B cell (primary cell): Measurements from ENCODE around the gene PTPN23. TPM values are rescaled to one million over a fixed set of nuclear protein-coding genes. Genes with fewer than 3 reads are reported as not detected.
A peak's percentile ranks its signal among the peaks of the same experiment; 100 is the strongest.

Experiments used
- ATAC-seq: fragments of 200-7000 bp; cut with Tn5 transposase; one replicate; pipeline ENCODE4 v1.10.0; 2021; ENCODE audit warnings: low read depth, mild to moderate bottlenecking, moderate number of reproducible peaks, moderate library complexity
- CTCF ChIA-PET: fragments of 350-600 bp; sonication (Branson Sonifier 250); formaldehyde crosslinking; loops from one replicate; lab custom pipeline; 2021; ENCODE audit warnings: antibody characterized with exemption, inconsistent platforms; lab: Charles Lee
- POLR2A ChIA-PET: fragments of 350-600 bp; sonication (Branson Sonifier 250); formaldehyde crosslinking; loops from one replicate; lab custom pipeline; 2021; ENCODE audit warnings: antibody characterized with exemption; lab: Charles Lee
- DNase-seq: peaks from one replicate; pipeline ENCODE4 v3.0.0; 2013
- H2AFZ ChIP-seq: 2 replicates; pipeline ENCODE4 v1.6.1; 2012; ENCODE audit warnings: mild to moderate bottlenecking, low read depth, low read length; ENCODE audit not compliant: insufficient read depth, poor library complexity, severe bottlenecking
- H3K27ac ChIP-seq, 2 donors: 1 replicate in 1 of 2; 2 replicates in 1 of 2; pipeline ENCODE4 v1.5.1; 2012 to 2013; ENCODE audit warnings: low read length in 2 of 2, mild to moderate bottlenecking in 2 of 2, moderate library complexity in 1 of 2
- H3K27me3 ChIP-seq, 4 experiments: fragments of 200-600 bp in 1 of 4; sonication (generic) in 1 of 4; replicated peaks in 1 of 4; 1 replicate in 2 of 4; 2 replicates in 2 of 4; pipeline versions ENCODE4 v1.6.1 to v1.7.0; 2013 to 2016; ENCODE audit warnings: low read length in 3 of 4, mild to moderate bottlenecking in 2 of 4, mixed read lengths in 1 of 4, moderate library complexity in 1 of 4; ENCODE audit not compliant: insufficient read depth in 4 of 4, control insufficient read depth in 3 of 4; ENCODE audit errors: control extremely low read depth in 1 of 4
- H3K36me3 ChIP-seq, 2 experiments: replicated peaks in 1 of 2; 1 replicate in 1 of 2; 2 replicates in 1 of 2; pipeline versions ENCODE4 v1.6.1 to v1.7.1; 2013; ENCODE audit warnings: low read length in 1 of 2; ENCODE audit not compliant: insufficient read depth in 2 of 2, control insufficient read depth in 1 of 2; ENCODE audit errors: control extremely low read depth in 1 of 2, extremely low read depth in 1 of 2
- H3K4me1 ChIP-seq, 2 donors: fragments of 200-600 bp in 1 of 2; sonication (generic) in 1 of 2; 1 replicate in 1 of 2; 2 replicates in 1 of 2; pipeline versions ENCODE4 v1.5.1 to v1.6.1; 2013 to 2017; ENCODE audit warnings: low read length in 2 of 2; ENCODE audit not compliant: control insufficient read depth in 2 of 2, insufficient read depth in 2 of 2
- H3K4me2 ChIP-seq: replicated peaks from 2 replicates; pipeline ENCODE3; 2012; ENCODE audit warnings: mild to moderate bottlenecking, low read depth, low read length; ENCODE audit not compliant: poor library complexity, severe bottlenecking
- H3K4me3 ChIP-seq, 5 experiments: fragments of 200-600 bp in 1 of 5; sonication (generic) in 1 of 5; 1 replicate in 3 of 5; 2 replicates in 2 of 5; pipeline versions ENCODE4 v1.5.1 to v1.7.0; 2011 to 2016; ENCODE audit warnings: low read length in 4 of 5, mild to moderate bottlenecking in 4 of 5, low read depth in 2 of 5, control low read depth in 1 of 5, moderate library complexity in 1 of 5; ENCODE audit not compliant: insufficient read depth in 1 of 5; ENCODE audit errors: control extremely low read depth in 1 of 5, extremely low read depth in 1 of 5
- H3K79me2 ChIP-seq: fragments of 200-600 bp; sonication (generic); one replicate; pipeline ENCODE4 v1.6.0; 2016; ENCODE audit warnings: low read length; ENCODE audit not compliant: control insufficient read depth, insufficient read depth
- H3K9ac ChIP-seq: fragments of 200-600 bp; sonication (generic); 2 replicates; pipeline ENCODE4 v1.6.1; 2017; ENCODE audit warnings: mild to moderate bottlenecking, low read length, moderate library complexity
- H3K9me3 ChIP-seq, 3 donors: one replicate each; pipeline versions ENCODE4 v1.6.1 to v1.7.1; 2013; ENCODE audit warnings: low read length in 2 of 3; ENCODE audit not compliant: control insufficient read depth in 2 of 3, insufficient read depth in 1 of 3; ENCODE audit errors: control extremely low read depth in 1 of 3
- H4K20me1 ChIP-seq: 2 replicates; pipeline ENCODE4 v1.6.0; 2012; ENCODE audit warnings: mild to moderate bottlenecking, low read length; ENCODE audit not compliant: insufficient read depth, control insufficient read depth, poor library complexity, severe bottlenecking
- H3K27ac Mint-ChIP-seq: one replicate; pipeline ENCODE4 v1.8.0; 2021; ENCODE audit warnings: mixed read lengths
- H3K27me3 Mint-ChIP-seq: one replicate; pipeline ENCODE4 v1.8.0; 2021; ENCODE audit warnings: mixed read lengths
- H3K4me1 Mint-ChIP-seq: one replicate; pipeline ENCODE4 v1.8.0; 2021; ENCODE audit warnings: mixed read lengths
- H3K4me3 Mint-ChIP-seq: one replicate; pipeline ENCODE4 v1.8.0; 2021; ENCODE audit warnings: mixed read lengths
- H3K9me3 Mint-ChIP-seq: one replicate; pipeline ENCODE4 v1.8.0; 2022; ENCODE audit warnings: mixed read lengths; ENCODE audit not compliant: insufficient read depth
- EZH2 ChIP-seq: IDR thresholded peaks from 2 replicates; pipeline ENCODE4 v1.6.1; 2012; ENCODE audit warnings: borderline replicate concordance, low read depth, mild to moderate bottlenecking, moderate library complexity, low read length; ENCODE audit not compliant: insufficient read depth, poor library complexity, severe bottlenecking
- WGBS: methylation state at CpG from one replicate; pipeline ENCODE4 v1.1.5; 2013; ENCODE audit warnings: missing lambda C conversion rate; ENCODE audit not compliant: insufficient coverage; 5-methylcytosine and 5-hydroxymethylcytosine counted together
- intact Hi-C: fragments of 100-400 bp; cut with micrococcal nuclease; formaldehyde crosslinking; loops from one replicate; pipeline ENCODE4 v1.10.0; 2022
- polyA plus RNA-seq: library from polyadenylated mRNA; depleted of rRNA; stranded (reverse); fragments of >200 nt; gene quantifications from 2 replicates; pipeline ENCODE4 v1.2.3, GENCODE V29; 2012
- total RNA-seq, 2 donors: library from RNA; stranded (reverse); fragments of 120-200 nt in 1 of 2; gene quantifications; 1 replicate in 1 of 2; 2 replicates in 1 of 2; pipeline versions ENCODE4 v1.2.3 to v1.2.4, GENCODE V29; 2013 to 2022
- TF ChIP-seq, protein P1 (sequence below): fragments of 200-600 bp; IDR thresholded peaks from one replicate; pipeline ENCODE4 v1.8.0; 2022; ENCODE audit warnings: antibody characterized with exemption, mild to moderate bottlenecking

Gene PTPN23
- total and polyA plus RNA-seq, 2 donors (not counting 1 experiment from before 2014, with no cell fraction given): 21.3 to 68.8 TPM

DNA sequence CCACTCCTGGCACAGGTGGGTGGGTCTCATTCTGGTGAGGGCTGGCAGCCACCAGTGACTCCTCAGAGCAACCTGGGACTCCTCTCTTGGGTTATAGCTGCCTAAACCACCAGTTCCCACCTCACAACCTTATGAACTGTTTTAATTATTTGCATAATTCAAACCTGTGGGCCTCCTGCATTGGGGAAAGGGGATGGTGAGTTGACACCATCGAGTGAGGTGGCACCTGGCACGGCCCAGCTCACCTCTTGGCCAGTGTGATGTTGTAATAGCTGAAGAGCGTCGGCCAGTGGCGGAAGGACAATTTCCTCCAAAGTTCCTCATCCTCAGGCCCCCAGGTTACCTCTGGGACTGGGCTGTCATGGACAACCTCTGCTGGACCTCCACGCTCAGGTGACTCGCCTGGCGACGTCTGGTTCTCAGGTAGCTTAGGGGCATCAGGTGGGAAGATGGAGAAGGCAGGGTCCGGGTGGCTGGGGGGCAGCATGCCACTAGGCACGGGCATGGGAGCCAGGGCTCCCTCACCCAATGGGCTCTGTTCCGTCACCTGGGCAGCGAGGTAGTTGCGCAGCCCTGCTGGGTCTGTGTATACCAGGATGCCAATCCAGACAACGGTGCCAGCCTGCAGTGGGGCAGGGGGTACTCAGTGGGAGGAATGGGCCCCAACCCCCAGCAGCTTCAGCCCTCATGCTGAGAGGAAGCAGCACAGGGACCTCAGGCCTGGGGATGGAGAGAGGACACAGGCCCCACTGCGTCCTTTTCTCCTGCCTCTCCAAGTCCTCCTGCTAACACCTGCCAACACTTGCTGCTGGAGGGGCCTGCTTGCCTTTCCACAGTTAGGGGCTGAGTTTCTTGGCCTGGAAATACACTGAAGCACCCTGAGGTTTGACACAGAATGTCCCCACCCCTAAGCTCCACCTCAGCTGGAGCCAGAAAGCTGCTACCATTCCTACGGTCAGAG, 38.5 kb downstream of the PTPN23 start:
- ChIA-PET POLR2A (no interaction called here), CTCF (interaction anchor here (0.6 to 2.7 kb wide), 2 partner anchors 10 to 47 kb away, joined by 3 to 9 read pairs; no protein-coding TSS in a partner anchor)
- Histone ChIP-seq H3K27ac (no peak overlapping the region), H3K4me1 (peaks cover 14 to 21% of the 10 kb centered on the region in 2 donors), H3K4me3 (no peak overlapping the region), H3K9me3 (no peaks in the 10 kb centered on the region), H3K4me2 (no peak overlapping the region), H3K9ac (no peak overlapping the region), H3K27me3 (no peaks in the 10 kb centered on the region), H2AFZ (no peak overlapping the region), H4K20me1 (peaks cover 16% of the 10 kb centered on the region), H3K79me2 (no peaks in the 10 kb centered on the region), H3K36me3 (peaks cover 0 to 52% of the 10 kb centered on the region in 2 experiments)
- 98% methylated on average over 13 of the region's 17 CpGs for WGBS
- DNase-seq (no peak), ATAC-seq (no peak)
- H3K27ac Mint-ChIP-seq: peak overlapping the region; percentile 73
- H3K4me1 Mint-ChIP-seq: peaks cover 27% of the 10 kb centered on the region
- TF ChIP-seq, protein P1, sequence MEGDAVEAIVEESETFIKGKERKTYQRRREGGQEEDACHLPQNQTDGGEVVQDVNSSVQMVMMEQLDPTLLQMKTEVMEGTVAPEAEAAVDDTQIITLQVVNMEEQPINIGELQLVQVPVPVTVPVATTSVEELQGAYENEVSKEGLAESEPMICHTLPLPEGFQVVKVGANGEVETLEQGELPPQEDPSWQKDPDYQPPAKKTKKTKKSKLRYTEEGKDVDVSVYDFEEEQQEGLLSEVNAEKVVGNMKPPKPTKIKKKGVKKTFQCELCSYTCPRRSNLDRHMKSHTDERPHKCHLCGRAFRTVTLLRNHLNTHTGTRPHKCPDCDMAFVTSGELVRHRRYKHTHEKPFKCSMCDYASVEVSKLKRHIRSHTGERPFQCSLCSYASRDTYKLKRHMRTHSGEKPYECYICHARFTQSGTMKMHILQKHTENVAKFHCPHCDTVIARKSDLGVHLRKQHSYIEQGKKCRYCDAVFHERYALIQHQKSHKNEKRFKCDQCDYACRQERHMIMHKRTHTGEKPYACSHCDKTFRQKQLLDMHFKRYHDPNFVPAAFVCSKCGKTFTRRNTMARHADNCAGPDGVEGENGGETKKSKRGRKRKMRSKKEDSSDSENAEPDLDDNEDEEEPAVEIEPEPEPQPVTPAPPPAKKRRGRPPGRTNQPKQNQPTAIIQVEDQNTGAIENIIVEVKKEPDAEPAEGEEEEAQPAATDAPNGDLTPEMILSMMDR: no peak
- no peak for TF ChIP-seq EZH2
- no peak overlapping the region for H3K4me3 Mint-ChIP-seq
- H3K27me3 Mint-ChIP-seq: no peaks in the 10 kb centered on the region
- intact Hi-C loops: loop anchor here (5.0 kb wide), 1 partner anchor 383 kb away; the partner anchor contains the start of gene DHX30
- H3K9me3 Mint-ChIP-seq: no peaks in the 10 kb centered on the region

DNA sequence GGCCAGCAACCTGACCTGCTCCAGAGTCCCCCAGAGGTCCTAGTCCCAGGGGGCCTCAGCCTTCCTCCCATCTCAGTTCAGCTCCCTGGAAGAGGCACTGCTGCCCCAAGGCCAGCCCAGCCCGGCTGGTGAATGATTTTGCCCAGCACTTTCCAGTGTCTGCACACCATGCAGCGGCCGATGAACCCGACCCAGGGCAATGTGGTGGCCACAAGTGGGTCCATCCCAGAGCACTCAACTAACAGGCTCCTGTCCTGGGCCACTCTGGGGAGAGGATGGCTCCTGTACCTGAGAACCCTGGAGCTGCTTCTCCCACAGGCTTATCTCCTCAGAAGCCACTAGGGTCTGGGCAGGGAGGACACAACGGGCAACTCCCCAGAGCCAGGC, 39.2 kb downstream of the PTPN23 start:
- Histone ChIP-seq H3K27me3 (no peaks in the 10 kb centered on the region), H2AFZ (no peak overlapping the region), H3K4me2 (no peak overlapping the region), H3K27ac (no peak overlapping the region), H3K9me3 (no peaks in the 10 kb centered on the region), H4K20me1 (peaks cover 16% of the 10 kb centered on the region), H3K36me3 (peaks cover 0 to 52% of the 10 kb centered on the region in 2 experiments), H3K4me1 (peaks cover 11 to 14% of the 10 kb centered on the region in 2 donors), H3K79me2 (no peaks in the 10 kb centered on the region), H3K4me3 (no peak overlapping the region), H3K9ac (no peak overlapping the region)
- no peaks in the 10 kb centered on the region for H3K9me3 Mint-ChIP-seq
- POLR2A ChIA-PET: no interaction called here
- TF ChIP-seq, protein P1: no peak
- no peak for TF ChIP-seq EZH2
- H3K4me1 Mint-ChIP-seq: peaks cover 20% of the 10 kb centered on the region
- ATAC-seq (no peak), DNase-seq (no peak)
- H3K4me3 Mint-ChIP-seq: no peak overlapping the region
- 93% methylated on average over 5 of the region's 5 CpGs for whole genome bisulfite sequencing
- intact Hi-C loops: loop anchor here (5.0 kb wide), 1 partner anchor 382 kb away; the partner anchor contains the start of gene DHX30
- CTCF ChIA-PET: interaction anchor here (0.6 to 2.7 kb wide), 8 partner anchors 10 to 95 kb away, joined by 3 to 36 read pairs (median 5); partner anchors contain the start of gene SCAP
- no peak overlapping the region for H3K27ac Mint-ChIP-seq
- no peaks in the 10 kb centered on the region for H3K27me3 Mint-ChIP-seq
